Psoas muscle (tissue), 8 donors: ENCODE results near the gene POLR2H. TPM values are rescaled to one million over a fixed set of nuclear protein-coding genes. Genes with fewer than 3 reads are reported as not detected.
A peak's percentile ranks its signal among the peaks of the same experiment; 100 is the strongest.

Experiments used
- ATAC-seq, 4 donors: fragments of 200-7000 bp; cut with Tn5 transposase; one replicate each; pipeline ENCODE4 v1.9.1; 2020; ENCODE audit warnings: moderate library complexity in 3 of 4, mild to moderate bottlenecking in 2 of 4
- DNase-seq, 2 donors: peaks; one replicate each; pipeline ENCODE4 v3.0.0-alpha.2; 2020
- H3K27ac ChIP-seq: fragments of 200-600 bp; one replicate; pipeline ENCODE4 v1.8.0; 2022
- H3K27me3 ChIP-seq, 3 donors: fragments of 200-600 bp in 1 of 3; one replicate each; pipeline versions ENCODE4 v1.6.1 to v1.8.0; 2013 to 2022; ENCODE audit warnings: low read length in 2 of 3, mild to moderate bottlenecking in 2 of 3, moderate library complexity in 1 of 3; ENCODE audit not compliant: insufficient read depth in 3 of 3
- H3K36me3 ChIP-seq, 2 donors: fragments of 200-600 bp in 1 of 2; one replicate each; pipeline versions ENCODE4 v1.6.1 to v1.8.0; 2013 to 2022; ENCODE audit warnings: low read depth in 1 of 2, mild to moderate bottlenecking in 1 of 2, moderate library complexity in 1 of 2; ENCODE audit not compliant: insufficient read depth in 1 of 2
- H3K4me1 ChIP-seq: fragments of 200-600 bp; one replicate; pipeline ENCODE4 v1.8.0; 2022
- H3K4me3 ChIP-seq: fragments of 200-600 bp; one replicate; pipeline ENCODE4 v1.8.0; 2022; ENCODE audit warnings: mild to moderate bottlenecking
- H3K9me3 ChIP-seq: fragments of 200-600 bp; one replicate; pipeline ENCODE4 v1.8.0; 2022
- WGBS, 3 donors: extraction: QIAGEN DNeasy Blood & Tissue Kit; methylation state at CpG; one replicate each; pipeline versions ENCODE4 v1.1.6 to v1.1.7; 2013; 5-methylcytosine and 5-hydroxymethylcytosine counted together
- intact Hi-C, 2 donors: fragments of 100-400 bp; cut with DNase I; formaldehyde crosslinking; loops; one replicate each; pipeline versions ENCODE4 v1.11.0 to v1.14.2; 2022
- polyA plus RNA-seq, 3 donors: library from polyadenylated mRNA; stranded (reverse); fragments of 200-250 nt; gene quantifications; one replicate each; pipeline ENCODE4 v1.2.3, GENCODE V29; 2013
- total RNA-seq, 4 donors: library from RNA; stranded (reverse); fragmentation: NEBNext Ultra II Directional in 2 of 4; extraction: Animal tissue kit (Norgen Biotek cat#: 25700) in 2 of 4; gene quantifications; one replicate each; pipeline versions ENCODE4 v1.2.1 to v1.2.4, GENCODE V29; 2021 to 2023
- TF ChIP-seq, protein P1 (sequence below): fragments of 200-600 bp; IDR thresholded peaks from one replicate; pipeline ENCODE4 v1.8.0; 2022; ENCODE audit warnings: antibody characterized with exemption
- donor health status: healthy with polysubstance abuse.
- donor health status: DM: no; HTN: no; CAD: no; lungs with moderate emphysema.
- donor health status: Bipolar disorder and iron deficiency.
- donor health status: healthy.
- donor health status: DM: yes; HTN: yes; CAD: no.
- donor health status: DM: no; HTN: no; CAD: no.
- donor health status: DM: no; HTN: no; CAD: no.
- donor health status: DM: yes; HTN: yes; CAD: no.

POLR2H gene
- total and polyA plus RNA-seq, 7 donors, result 21.2 to 117 (median 33.2) TPM

- TF ChIP-seq, protein P1, sequence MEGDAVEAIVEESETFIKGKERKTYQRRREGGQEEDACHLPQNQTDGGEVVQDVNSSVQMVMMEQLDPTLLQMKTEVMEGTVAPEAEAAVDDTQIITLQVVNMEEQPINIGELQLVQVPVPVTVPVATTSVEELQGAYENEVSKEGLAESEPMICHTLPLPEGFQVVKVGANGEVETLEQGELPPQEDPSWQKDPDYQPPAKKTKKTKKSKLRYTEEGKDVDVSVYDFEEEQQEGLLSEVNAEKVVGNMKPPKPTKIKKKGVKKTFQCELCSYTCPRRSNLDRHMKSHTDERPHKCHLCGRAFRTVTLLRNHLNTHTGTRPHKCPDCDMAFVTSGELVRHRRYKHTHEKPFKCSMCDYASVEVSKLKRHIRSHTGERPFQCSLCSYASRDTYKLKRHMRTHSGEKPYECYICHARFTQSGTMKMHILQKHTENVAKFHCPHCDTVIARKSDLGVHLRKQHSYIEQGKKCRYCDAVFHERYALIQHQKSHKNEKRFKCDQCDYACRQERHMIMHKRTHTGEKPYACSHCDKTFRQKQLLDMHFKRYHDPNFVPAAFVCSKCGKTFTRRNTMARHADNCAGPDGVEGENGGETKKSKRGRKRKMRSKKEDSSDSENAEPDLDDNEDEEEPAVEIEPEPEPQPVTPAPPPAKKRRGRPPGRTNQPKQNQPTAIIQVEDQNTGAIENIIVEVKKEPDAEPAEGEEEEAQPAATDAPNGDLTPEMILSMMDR, result no peak
- H3K4me1 ChIP-seq, result peaks cover 11% of the 10 kb centered on the region
- H3K27ac ChIP-seq, result no peak overlapping the region
- H3K27me3 ChIP-seq, result no peaks in the 10 kb centered on the region
- DNase-seq (no peak), ATAC-seq (no peak)
- intact Hi-C loops, result no loop called here
- no peak overlapping the region for H3K4me3 ChIP-seq
- no peaks in the 10 kb centered on the region for H3K9me3 ChIP-seq
- H3K36me3 ChIP-seq, result peaks cover 0 to 4% of the 10 kb centered on the region in 2 donors
- WGBS, 3 donors, result 63 to 73% (median 68%) methylated on average over 13 to 14 of the region's 14 CpGs
These were observed 2.6 kb upstream of the POLR2H start for GRCh38 chr3:184358921-184359350.

- DNase-seq, result no peak
These were observed 1.9 kb upstream of the POLR2H start for GRCh38 chr3:184359610-184360009.

GRCh38 chr3:184360070-184360928 lies 1.2 kb upstream of the POLR2H start:
- H3K27ac ChIP-seq, result no peak overlapping the region
- intact Hi-C loops, result no loop called here
- 70 to 76% (median 74%) methylated on average over 12 of the region's 12 CpGs for WGBS, 3 donors

More at GRCh38 chr3:184359610-184360009, 1.9 kb upstream of the POLR2H start:
- Histone ChIP-seq H3K27ac (no peak overlapping the region), H3K27me3 (no peaks in the 10 kb centered on the region), H3K9me3 (no peaks in the 10 kb centered on the region), H3K4me1 (peaks cover 11% of the 10 kb centered on the region), H3K4me3 (no peak overlapping the region), H3K36me3 (peaks cover 0 to 6% of the 10 kb centered on the region in 2 donors)
- no peak for ATAC-seq
- intact Hi-C loops, result no loop called here
- WGBS, 3 donors, result 66 to 77% (median 68%) methylated on average over 9 of the region's 9 CpGs
- TF ChIP-seq, protein P1, result no peak

DNA sequence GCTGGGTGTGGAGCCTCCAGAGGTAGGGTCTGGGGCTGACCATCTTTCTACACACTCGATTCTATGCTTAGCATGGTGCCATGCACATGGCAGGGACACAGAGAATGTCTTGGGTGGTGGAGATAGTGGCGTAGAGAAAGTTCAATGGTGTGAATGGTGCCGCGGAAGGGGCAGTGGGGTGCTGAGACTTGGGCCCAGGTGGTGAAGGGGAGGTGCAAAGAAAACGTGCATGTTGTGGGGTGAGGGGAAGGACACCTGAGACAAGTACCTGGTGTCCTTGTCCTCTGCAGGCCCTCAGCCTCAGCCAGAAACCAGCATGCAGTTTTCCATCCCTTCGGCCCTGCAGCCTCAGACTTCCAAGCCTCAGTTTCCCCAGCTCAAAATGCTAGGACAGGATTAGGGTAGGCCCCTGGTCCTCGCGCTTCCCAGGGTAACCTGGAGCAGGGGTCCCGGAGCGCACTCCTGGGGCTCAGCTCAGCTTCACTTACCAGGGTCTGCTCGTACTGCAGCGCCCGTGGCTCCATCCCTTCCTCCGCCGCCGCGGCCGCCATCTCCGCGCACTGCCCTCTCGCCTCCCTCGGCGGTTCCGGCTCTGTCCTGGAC lies 480 bp upstream of the POLR2H start:
- Histone ChIP-seq H3K27me3 (no peaks in the 10 kb centered on the region), H3K27ac (peak overlapping the region; percentile 98)
- TF ChIP-seq, protein P1, result no peak

More at GRCh38 chr3:184360070-184360928, 1.2 kb upstream of the POLR2H start:
- DNase-seq (no peak), ATAC-seq (no peak)
- Histone ChIP-seq H3K4me3 (peak overlapping the region; percentile 96), H3K9me3 (no peaks in the 10 kb centered on the region), H3K27me3 (no peaks in the 10 kb centered on the region), H3K4me1 (peaks cover 11% of the 10 kb centered on the region), H3K36me3 (peaks cover 0 to 13% of the 10 kb centered on the region in 2 donors)
- TF ChIP-seq, protein P1, result no peak

More for the DNA sequence above, 480 bp upstream of the POLR2H start:
- intact Hi-C loops, result no loop called here
- ATAC-seq, result no peak
- 8 to 10% (median 8%) methylated on average over 23 to 24 of the region's 24 CpGs for WGBS, 3 donors
- Histone ChIP-seq H3K4me1 (peaks cover 11% of the 10 kb centered on the region), H3K9me3 (no peaks in the 10 kb centered on the region), H3K36me3 (peaks cover 0 to 18% of the 10 kb centered on the region in 2 donors), H3K4me3 (peak overlapping the region; percentile 96)
- DNase-seq, result no peak
